ENCODE measurements around the gene PRKCG.

PRKCG gene

DNA sequence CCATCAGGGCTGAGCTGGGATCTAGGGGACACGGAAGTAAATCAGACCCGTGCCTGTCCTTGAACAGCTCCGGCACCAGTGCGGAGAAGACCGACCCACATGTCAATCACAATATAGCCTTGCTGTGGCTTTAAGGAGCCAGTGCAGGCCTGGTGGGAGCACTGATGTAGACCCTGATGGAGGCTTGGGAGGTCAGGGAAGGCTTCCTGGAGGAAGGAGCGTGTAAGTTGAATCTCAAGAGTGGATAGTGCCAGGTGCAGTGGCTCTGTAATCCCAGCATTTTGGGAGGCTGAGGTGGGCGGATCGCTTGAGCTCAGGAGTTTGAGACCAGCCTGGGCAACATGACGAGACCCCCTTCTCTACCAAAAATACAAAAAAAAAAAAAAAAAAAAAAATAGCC is 70.0 kb downstream of the PRKCG start:
- TF ChIP-seq, protein P1, sequence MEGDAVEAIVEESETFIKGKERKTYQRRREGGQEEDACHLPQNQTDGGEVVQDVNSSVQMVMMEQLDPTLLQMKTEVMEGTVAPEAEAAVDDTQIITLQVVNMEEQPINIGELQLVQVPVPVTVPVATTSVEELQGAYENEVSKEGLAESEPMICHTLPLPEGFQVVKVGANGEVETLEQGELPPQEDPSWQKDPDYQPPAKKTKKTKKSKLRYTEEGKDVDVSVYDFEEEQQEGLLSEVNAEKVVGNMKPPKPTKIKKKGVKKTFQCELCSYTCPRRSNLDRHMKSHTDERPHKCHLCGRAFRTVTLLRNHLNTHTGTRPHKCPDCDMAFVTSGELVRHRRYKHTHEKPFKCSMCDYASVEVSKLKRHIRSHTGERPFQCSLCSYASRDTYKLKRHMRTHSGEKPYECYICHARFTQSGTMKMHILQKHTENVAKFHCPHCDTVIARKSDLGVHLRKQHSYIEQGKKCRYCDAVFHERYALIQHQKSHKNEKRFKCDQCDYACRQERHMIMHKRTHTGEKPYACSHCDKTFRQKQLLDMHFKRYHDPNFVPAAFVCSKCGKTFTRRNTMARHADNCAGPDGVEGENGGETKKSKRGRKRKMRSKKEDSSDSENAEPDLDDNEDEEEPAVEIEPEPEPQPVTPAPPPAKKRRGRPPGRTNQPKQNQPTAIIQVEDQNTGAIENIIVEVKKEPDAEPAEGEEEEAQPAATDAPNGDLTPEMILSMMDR (IDR thresholded peaks at IDR 0.05; ENCODE audit: low read depth, low read length): no peak
- no peak overlapping the region for H3K4me3 ChIP-seq (replicated peaks in 1 of 2; ENCODE audit: low read depth in 2 of 2, low read length in 2 of 2)
- no peak for DNase-seq (ENCODE audit: low read depth in 2 of 2)

DNA sequence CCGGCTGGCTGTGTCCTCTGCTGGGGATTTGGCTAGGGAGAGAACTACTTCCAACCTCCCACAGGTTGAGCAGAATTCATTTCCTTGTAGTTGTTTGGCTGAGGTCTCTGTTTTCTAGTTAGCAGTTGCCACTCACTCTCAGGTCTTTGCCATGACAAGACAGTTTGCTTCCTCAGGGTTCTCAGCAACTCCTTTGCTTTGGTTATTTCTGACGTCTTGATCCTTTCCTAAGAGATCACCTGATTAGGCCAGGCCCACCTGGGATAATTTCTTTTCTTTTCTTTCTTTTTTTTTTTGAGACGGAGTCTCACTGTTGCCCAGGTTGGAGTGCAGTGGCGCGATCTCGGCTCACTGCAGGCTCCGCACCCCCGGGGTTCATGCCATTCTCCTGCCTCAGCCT is 71.4 kb downstream of the PRKCG start:
- H3K4me3 ChIP-seq (replicated peaks in 1 of 2; ENCODE audit: low read depth in 2 of 2, low read length in 2 of 2): no peak overlapping the region
- DNase-seq (ENCODE audit: low read depth in 2 of 2): no peak
- TF ChIP-seq, protein P1 (IDR thresholded peaks at IDR 0.05; ENCODE audit: low read depth, low read length): no peak
